ENCODE measurements around the gene CAMK1G. TPM values are rescaled to one million over a fixed set of nuclear protein-coding genes. Genes with fewer than 3 reads are reported as not detected.

CAMK1G gene
- total RNA-seq, 1 donor from 2014 or later, result 2.4 TPM

DNA sequence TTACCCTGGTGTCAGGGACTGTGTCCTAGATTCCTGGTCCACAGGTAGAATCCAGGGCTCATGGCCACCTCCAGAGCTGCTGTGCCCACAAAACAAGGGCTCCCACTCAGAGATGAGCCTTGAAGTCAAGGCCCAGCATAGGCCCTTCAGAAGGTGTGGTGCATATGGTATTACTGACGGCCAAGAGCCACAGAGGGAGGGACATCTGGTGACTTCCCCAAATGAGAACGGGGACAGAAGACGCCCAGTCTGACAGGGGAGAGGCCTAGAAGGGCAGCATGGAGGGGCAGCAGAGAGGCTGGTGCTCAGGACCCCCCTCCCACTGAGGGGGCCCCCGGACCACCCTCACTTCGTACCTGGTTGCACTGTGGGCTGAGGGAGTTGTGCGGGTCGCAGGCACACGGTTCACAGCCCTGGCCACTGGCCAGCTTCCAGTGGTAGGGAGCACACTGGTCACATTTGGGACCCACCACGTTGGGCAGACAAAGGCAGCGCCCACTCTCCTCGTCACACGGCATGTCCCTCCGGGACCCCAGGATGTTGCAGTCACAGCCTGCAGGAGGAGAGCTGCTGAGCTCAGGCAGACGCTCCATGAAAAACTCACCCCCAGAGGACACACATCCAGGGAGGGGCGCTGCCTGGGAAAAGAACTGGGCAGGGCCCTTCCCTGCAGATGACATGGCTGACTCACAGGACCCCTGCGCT, 43.7 kb downstream of the CAMK1G start:
- TF ChIP-seq, protein P1, sequence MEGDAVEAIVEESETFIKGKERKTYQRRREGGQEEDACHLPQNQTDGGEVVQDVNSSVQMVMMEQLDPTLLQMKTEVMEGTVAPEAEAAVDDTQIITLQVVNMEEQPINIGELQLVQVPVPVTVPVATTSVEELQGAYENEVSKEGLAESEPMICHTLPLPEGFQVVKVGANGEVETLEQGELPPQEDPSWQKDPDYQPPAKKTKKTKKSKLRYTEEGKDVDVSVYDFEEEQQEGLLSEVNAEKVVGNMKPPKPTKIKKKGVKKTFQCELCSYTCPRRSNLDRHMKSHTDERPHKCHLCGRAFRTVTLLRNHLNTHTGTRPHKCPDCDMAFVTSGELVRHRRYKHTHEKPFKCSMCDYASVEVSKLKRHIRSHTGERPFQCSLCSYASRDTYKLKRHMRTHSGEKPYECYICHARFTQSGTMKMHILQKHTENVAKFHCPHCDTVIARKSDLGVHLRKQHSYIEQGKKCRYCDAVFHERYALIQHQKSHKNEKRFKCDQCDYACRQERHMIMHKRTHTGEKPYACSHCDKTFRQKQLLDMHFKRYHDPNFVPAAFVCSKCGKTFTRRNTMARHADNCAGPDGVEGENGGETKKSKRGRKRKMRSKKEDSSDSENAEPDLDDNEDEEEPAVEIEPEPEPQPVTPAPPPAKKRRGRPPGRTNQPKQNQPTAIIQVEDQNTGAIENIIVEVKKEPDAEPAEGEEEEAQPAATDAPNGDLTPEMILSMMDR (IDR thresholded peaks at IDR 0.05; ENCODE audit: unreplicated experiment), result no peak
- Mint-ChIP-seq H3K4me1 (ENCODE audit: low read depth) (no peaks in the 10 kb centered on the region), H3K9me3 (ENCODE audit: low read depth) (no peaks in the 10 kb centered on the region), H3K36me3 (ENCODE audit: insufficient read depth) (no peaks in the 10 kb centered on the region), H3K4me3 (ENCODE audit: low read depth) (no peak overlapping the region), H3K27me3 (peaks cover 19% of the 10 kb centered on the region), H3K27ac (no peak overlapping the region)
- DNase-seq (ENCODE audit: low spot score, unreplicated experiment), result no peak

DNA sequence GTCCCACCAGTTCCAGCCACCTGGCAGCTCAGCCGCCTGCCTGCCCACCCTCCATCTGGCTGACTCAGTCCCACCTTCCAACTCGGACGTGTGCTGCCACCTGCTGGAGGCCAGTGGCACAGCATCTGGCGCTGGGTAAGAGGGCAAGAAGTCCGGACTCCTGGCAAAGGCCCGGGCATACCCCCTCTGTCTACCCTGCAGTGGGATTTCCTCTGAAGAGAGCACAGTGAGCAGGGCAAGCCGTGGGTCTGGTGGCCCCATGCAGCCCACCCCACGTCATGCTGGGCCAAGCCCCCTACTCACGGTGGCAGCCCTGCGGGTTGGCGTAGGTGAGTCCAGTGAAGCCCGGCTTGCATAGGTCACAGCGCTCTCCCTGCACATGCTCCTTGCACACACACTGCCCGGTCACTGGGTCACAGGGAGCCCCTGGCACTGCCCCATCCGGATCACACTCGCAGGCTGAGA, 44.2 kb downstream of the CAMK1G start:
- Mint-ChIP-seq H3K4me3 (ENCODE audit: low read depth) (no peak overlapping the region), H3K4me1 (ENCODE audit: low read depth) (no peaks in the 10 kb centered on the region), H3K36me3 (ENCODE audit: insufficient read depth) (no peaks in the 10 kb centered on the region), H3K27ac (no peak overlapping the region), H3K27me3 (peaks cover 19% of the 10 kb centered on the region), H3K9me3 (ENCODE audit: low read depth) (no peaks in the 10 kb centered on the region)
- TF ChIP-seq, protein P1 (IDR thresholded peaks at IDR 0.05; ENCODE audit: unreplicated experiment), result peak; percentile 96
- DNase-seq (ENCODE audit: low spot score, unreplicated experiment), result peak; percentile 89

DNA sequence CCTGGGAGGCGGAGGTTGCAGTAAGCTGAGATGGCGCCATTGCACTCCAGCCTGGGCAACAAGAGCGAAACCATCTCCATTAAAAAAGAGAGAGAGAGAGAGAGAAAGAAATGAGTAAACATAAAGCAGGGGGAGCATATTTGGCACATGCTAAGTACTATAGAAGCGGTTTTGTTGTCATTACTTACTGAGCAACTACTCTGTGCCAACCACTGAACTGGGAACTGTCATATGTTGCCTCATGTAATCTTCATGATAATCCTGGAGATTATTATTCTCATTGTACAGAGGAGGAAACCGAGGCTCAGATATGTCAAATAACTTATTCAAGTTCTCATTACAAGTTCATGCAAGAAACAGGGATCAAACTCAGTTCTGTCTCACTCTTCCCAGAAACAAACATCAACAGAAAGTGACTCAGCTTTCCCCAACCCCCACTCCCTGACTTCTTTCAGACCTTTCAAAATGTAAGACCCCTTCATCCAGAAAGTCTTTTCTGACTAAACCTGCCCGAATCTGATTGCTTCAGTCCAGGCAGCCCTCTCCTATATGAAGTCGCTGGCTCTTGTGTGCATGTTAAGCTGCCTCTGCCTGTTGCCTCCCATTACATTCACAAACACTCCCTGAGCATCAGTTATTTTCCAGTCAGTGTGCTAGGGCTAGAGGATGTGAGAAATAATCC, 45.2 kb downstream of the CAMK1G start:
- Mint-ChIP-seq H3K4me1 (ENCODE audit: low read depth) (no peaks in the 10 kb centered on the region), H3K27me3 (peaks cover 19% of the 10 kb centered on the region), H3K27ac (no peak overlapping the region), H3K9me3 (ENCODE audit: low read depth) (no peaks in the 10 kb centered on the region), H3K36me3 (ENCODE audit: insufficient read depth) (no peaks in the 10 kb centered on the region), H3K4me3 (ENCODE audit: low read depth) (no peak overlapping the region)
- no peak for DNase-seq (ENCODE audit: low spot score, unreplicated experiment)
- TF ChIP-seq, protein P1 (IDR thresholded peaks at IDR 0.05; ENCODE audit: unreplicated experiment), result no peak

DNA sequence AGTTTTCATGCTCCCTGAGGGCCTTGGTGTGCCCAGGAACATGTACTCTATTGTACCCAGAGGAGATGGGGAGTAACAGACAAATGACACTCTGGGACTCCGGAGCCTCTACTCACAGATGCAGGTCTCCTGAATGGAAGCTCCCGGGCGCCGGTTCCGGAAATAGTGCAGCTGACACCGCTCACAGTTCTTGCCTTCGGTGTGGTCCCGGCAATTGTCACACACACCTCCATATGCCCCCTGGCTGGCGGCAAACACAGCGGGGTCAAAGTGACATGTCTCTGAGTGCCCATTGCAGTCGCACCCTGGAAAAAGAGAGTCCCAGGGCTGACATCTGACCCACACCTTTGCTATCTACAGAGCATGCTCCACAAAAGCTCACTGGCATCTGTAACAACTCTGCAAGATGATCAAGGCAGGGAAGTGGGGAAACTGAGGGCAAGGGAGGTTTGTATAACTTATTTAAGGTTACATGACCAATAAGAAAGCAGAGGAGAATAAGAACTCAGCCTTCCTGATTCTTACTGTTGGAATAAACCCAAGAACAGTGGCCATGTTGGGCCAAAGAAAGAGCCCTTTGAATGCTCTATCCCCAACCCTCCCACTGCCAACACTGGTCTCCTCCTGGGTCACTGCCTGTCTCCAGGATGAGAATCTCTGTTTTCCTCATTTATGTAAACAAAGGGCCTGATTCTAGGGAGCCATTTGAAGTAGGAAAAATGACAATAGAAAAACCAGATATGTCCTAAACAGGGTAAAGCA, 46.3 kb downstream of the CAMK1G start:
- no peaks in the 10 kb centered on the region for H3K4me1 Mint-ChIP-seq (ENCODE audit: low read depth)

More for the DNA sequence above, 46.3 kb downstream of the CAMK1G start:
- Mint-ChIP-seq H3K36me3 (ENCODE audit: insufficient read depth) (no peaks in the 10 kb centered on the region), H3K27ac (no peak overlapping the region), H3K27me3 (peaks cover 12% of the 10 kb centered on the region), H3K4me3 (ENCODE audit: low read depth) (no peak overlapping the region), H3K9me3 (ENCODE audit: low read depth) (no peaks in the 10 kb centered on the region)
- DNase-seq (ENCODE audit: low spot score, unreplicated experiment), result no peak
- TF ChIP-seq, protein P1 (IDR thresholded peaks at IDR 0.05; ENCODE audit: unreplicated experiment), result no peak
